Transverse colon (tissue), 1 donor: ENCODE data around the gene SLFN12L.

ENCODE experiments used
- EP300 ChIP-seq: sonication (generic); formaldehyde crosslinking; IDR thresholded peaks from one replicate; pipeline ENCODE4 v1.6.1; 2017; ENCODE audit warnings: antibody characterized with exemption, low read depth
- POLR2A ChIP-seq: fragments of 450-650 bp; IDR thresholded peaks from one replicate; pipeline ENCODE4 v1.6.1; 2016; ENCODE audit warnings: antibody characterized with exemption, mild to moderate bottlenecking, moderate library complexity

DNA sequence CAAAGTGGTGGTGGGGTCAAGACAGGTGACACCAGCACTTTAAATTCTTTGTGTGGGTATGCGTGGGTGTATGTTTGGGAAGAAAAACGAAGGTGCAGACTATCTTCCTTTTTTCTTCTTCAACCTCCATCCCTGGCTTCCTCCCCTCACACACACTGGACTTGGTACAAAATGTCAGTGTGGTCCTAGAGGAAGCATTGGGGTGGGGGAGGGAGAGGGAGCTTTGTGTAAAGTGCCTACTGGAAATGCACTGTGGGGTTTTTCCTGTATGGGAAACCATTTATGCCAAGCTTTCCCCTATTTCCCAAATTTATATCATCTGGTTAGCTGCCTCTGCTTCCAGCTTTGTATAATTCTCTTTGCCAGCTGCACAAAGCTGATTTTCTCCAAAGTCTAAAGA lies 44.4 kb downstream of the SLFN12L start:
- TF ChIP-seq POLR2A = no peak
- no peak for TF ChIP-seq EP300
